Esophagus muscularis mucosa (tissue), 4 donors: ENCODE results near the gene COL27A1. TPM values are rescaled to one million over a fixed set of nuclear protein-coding genes. Genes with fewer than 3 reads are reported as not detected.

Source experiments
- DNase-seq: peaks from one replicate; pipeline ENCODE4 v3.0.0-alpha.2; 2017; ENCODE audit errors: extremely low spot score
- H3K27ac ChIP-seq, 4 donors: fragments of 200-600 bp; sonication (generic); replicated peaks in 1 of 4; 1 replicate in 3 of 4; 2 replicates in 1 of 4; pipeline ENCODE4 v1.5.1; 2016 to 2019; ENCODE audit warnings: mild to moderate bottlenecking in 1 of 4
- H3K27me3 ChIP-seq, 4 donors: fragments of 200-600 bp; sonication (generic); one replicate each; pipeline versions ENCODE4 v1.5.1 to v1.6.0; 2016 to 2019
- H3K36me3 ChIP-seq, 4 donors: fragments of 200-600 bp; sonication (generic); one replicate each; pipeline ENCODE4 v1.5.1; 2016 to 2019
- H3K4me1 ChIP-seq, 4 donors: fragments of 200-600 bp; sonication (generic); one replicate each; pipeline ENCODE4 v1.5.1; 2016 to 2019
- H3K4me3 ChIP-seq, 4 donors: fragments of 200-600 bp; sonication (generic); 1 replicate in 2 of 4; 2 replicates in 2 of 4; pipeline ENCODE4 v1.5.1; 2016 to 2019; ENCODE audit warnings: mild to moderate bottlenecking in 4 of 4, moderate library complexity in 1 of 4
- H3K9me3 ChIP-seq, 4 donors: fragments of 200-600 bp; sonication (generic); 1 replicate in 3 of 4; 2 replicates in 1 of 4; pipeline ENCODE4 v1.5.1; 2016 to 2019
- CTCF ChIP-seq, 3 experiments: fragments of 200-600 bp in 2 of 3; fragments of 450-650 bp in 1 of 3; sonication (generic) in 2 of 3; IDR thresholded peaks; one replicate each; pipeline ENCODE4 v1.5.1; 2017 to 2019; ENCODE audit warnings: antibody characterized with exemption in 3 of 3, mild to moderate bottlenecking in 2 of 3, moderate library complexity in 1 of 3
- EP300 ChIP-seq: sonication (generic); formaldehyde crosslinking; IDR thresholded peaks from one replicate; pipeline ENCODE4 v1.6.1; 2017; ENCODE audit warnings: antibody characterized with exemption
- POLR2A ChIP-seq: fragments of 450-650 bp; IDR thresholded peaks from one replicate; pipeline ENCODE4 v1.6.1; 2017; ENCODE audit warnings: antibody characterized with exemption, moderate library complexity, mild to moderate bottlenecking, low read depth
- POLR2AphosphoS5 ChIP-seq, 2 donors: sonication (generic); formaldehyde crosslinking; IDR thresholded peaks; one replicate each; pipeline ENCODE4 v1.6.1; 2017; ENCODE audit warnings: antibody characterized with exemption in 2 of 2
- WGBS: methylation state at CpG from one replicate; pipeline ENCODE4 v1.1.5; 2018; 5-methylcytosine and 5-hydroxymethylcytosine counted together
- intact Hi-C: fragments of 100-400 bp; cut with DNase I; formaldehyde crosslinking; loops from one replicate; pipeline ENCODE4 v1.15.1; 2023
- total RNA-seq, 4 donors: library from RNA; depleted of rRNA; stranded (reverse); fragments of >200 nt; gene quantifications; one replicate each; pipeline versions ENCODE4 v1.1.0 to v1.2.1, GENCODE V29; 2016

Gene COL27A1
- total RNA-seq, 4 donors from 2014 or later: 1.8 to 3.3 (median 2.7) TPM

- H3K4me3 ChIP-seq: no peak overlapping the region
- WGBS: 92% methylated on average over 12 of the region's 12 CpGs
- no peak for DNase-seq
- H3K27me3 ChIP-seq: no peaks in the 10 kb centered on the region
- TF ChIP-seq POLR2AphosphoS5 (IDR thresholded peaks at IDR 0.05): no peak
- TF ChIP-seq EP300: no peak
- no peak for TF ChIP-seq CTCF (IDR thresholded peaks at IDR 0.05)
- TF ChIP-seq POLR2A: no peak
- intact Hi-C loops: loop anchor here (10.0 kb wide), 1 partner anchor 314 kb away; the partner anchor contains the start of gene TEX53
- H3K27ac ChIP-seq: no peak overlapping the region
- peaks cover 52 to 100% (median 96%) of the 10 kb centered on the region in 4 donors for H3K36me3 ChIP-seq
- H3K9me3 ChIP-seq: no peaks in the 10 kb centered on the region
- H3K4me1 ChIP-seq: no peaks in the 10 kb centered on the region
Observed at GRCh38 chr9:114341152-114341830, 186.0 kb downstream of the COL27A1 start.

GRCh38 chr9:114341991-114342390 lies 186.7 kb downstream of the COL27A1 start:
- intact Hi-C loops: loop anchor here (10.0 kb wide), 1 partner anchor 313 kb away; the partner anchor contains the start of gene TEX53
- no peak overlapping the region for H3K4me3 ChIP-seq
- H3K27me3 ChIP-seq: no peaks in the 10 kb centered on the region
- H3K9me3 ChIP-seq: no peaks in the 10 kb centered on the region
- H3K36me3 ChIP-seq: peaks cover 50 to 100% (median 96%) of the 10 kb centered on the region in 4 donors
- H3K4me1 ChIP-seq: no peaks in the 10 kb centered on the region
- no peak for DNase-seq
- TF ChIP-seq EP300: no peak
- no peak for TF ChIP-seq POLR2A
- no peak for TF ChIP-seq CTCF (IDR thresholded peaks at IDR 0.05)
- no peak for TF ChIP-seq POLR2AphosphoS5 (IDR thresholded peaks at IDR 0.05)
- WGBS: 88% methylated on average over 4 of the region's 4 CpGs
- no peak overlapping the region for H3K27ac ChIP-seq

GRCh38 chr9:114342755-114343440 lies 187.6 kb downstream of the COL27A1 start:
- Histone ChIP-seq H3K4me3 (no peak overlapping the region), H3K27ac (no peak overlapping the region), H3K27me3 (no peaks in the 10 kb centered on the region), H3K36me3 (peaks cover 41 to 100% (median 96%) of the 10 kb centered on the region in 4 donors), H3K9me3 (no peaks in the 10 kb centered on the region), H3K4me1 (no peaks in the 10 kb centered on the region)
- TF ChIP-seq CTCF (IDR thresholded peaks at IDR 0.05) (no peak), POLR2AphosphoS5 (IDR thresholded peaks at IDR 0.05) (no peak), POLR2A (no peak), EP300 (no peak)
- intact Hi-C loops: loop anchor here (10.0 kb wide), 1 partner anchor 312 kb away; the partner anchor contains the start of gene TEX53
- 87% methylated on average over 5 of the region's 5 CpGs for WGBS
- no peak for DNase-seq

GRCh38 chr9:114343471-114344187 lies 188.3 kb downstream of the COL27A1 start:
- TF ChIP-seq POLR2AphosphoS5 (IDR thresholded peaks at IDR 0.05) (no peak), EP300 (no peak), POLR2A (no peak), CTCF (IDR thresholded peaks at IDR 0.05) (no peak)
- peaks cover 36 to 100% (median 94%) of the 10 kb centered on the region in 4 donors for H3K36me3 ChIP-seq
- DNase-seq: no peak

More at GRCh38 chr9:114343471-114344187, 188.3 kb downstream of the COL27A1 start:
- Histone ChIP-seq H3K4me1 (peaks cover under 1 to 5% (median 4%) of the 10 kb centered on the region in 4 donors), H3K27ac (no peak overlapping the region), H3K4me3 (no peak overlapping the region), H3K27me3 (no peaks in the 10 kb centered on the region), H3K9me3 (no peaks in the 10 kb centered on the region)
- 90% methylated on average over 9 of the region's 9 CpGs for WGBS
- intact Hi-C loops: loop anchor here (10.0 kb wide), 1 partner anchor 311 kb away; the partner anchor contains the start of gene TEX53
